ENCODE measurements around the gene MRC2.

DNA sequence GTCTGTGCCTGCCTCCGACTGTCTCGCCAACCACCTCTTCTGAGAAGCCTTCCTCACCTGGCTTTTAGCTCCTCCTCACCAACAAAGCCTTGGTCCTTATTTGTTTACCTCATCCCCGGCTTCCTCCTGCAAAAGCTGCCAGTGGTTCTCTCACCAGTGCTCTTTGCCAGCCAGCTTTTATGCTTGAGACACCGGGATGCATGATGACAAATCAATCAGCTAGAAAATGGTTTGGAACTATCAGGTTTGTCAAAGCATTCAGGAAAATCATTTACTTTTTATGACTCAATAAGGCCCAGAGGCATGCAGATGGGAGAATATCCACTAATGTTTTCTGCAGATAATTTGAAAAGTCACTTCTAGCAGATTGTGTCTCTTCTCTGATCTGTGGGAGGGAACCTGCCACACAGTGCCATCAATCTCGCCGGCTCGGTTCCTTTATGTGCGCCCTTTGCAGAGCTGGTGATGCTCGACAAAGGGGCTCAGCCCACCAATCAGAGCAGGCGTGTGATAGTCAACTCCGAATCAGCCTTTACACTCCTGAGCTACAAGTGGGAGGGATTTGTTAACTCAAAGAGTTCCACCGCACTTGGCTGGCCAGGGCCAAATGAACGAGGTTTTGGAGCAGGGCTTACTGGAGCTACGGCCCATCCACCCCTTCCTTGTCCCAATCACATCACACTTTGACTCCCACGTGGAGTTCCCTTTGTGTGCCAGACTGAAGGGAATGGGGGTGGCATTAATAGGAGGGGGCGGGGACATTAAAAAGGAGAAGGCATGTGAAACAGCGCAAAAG, 85.8 kb downstream of the MRC2 start:
- TF ChIP-seq, protein P1, sequence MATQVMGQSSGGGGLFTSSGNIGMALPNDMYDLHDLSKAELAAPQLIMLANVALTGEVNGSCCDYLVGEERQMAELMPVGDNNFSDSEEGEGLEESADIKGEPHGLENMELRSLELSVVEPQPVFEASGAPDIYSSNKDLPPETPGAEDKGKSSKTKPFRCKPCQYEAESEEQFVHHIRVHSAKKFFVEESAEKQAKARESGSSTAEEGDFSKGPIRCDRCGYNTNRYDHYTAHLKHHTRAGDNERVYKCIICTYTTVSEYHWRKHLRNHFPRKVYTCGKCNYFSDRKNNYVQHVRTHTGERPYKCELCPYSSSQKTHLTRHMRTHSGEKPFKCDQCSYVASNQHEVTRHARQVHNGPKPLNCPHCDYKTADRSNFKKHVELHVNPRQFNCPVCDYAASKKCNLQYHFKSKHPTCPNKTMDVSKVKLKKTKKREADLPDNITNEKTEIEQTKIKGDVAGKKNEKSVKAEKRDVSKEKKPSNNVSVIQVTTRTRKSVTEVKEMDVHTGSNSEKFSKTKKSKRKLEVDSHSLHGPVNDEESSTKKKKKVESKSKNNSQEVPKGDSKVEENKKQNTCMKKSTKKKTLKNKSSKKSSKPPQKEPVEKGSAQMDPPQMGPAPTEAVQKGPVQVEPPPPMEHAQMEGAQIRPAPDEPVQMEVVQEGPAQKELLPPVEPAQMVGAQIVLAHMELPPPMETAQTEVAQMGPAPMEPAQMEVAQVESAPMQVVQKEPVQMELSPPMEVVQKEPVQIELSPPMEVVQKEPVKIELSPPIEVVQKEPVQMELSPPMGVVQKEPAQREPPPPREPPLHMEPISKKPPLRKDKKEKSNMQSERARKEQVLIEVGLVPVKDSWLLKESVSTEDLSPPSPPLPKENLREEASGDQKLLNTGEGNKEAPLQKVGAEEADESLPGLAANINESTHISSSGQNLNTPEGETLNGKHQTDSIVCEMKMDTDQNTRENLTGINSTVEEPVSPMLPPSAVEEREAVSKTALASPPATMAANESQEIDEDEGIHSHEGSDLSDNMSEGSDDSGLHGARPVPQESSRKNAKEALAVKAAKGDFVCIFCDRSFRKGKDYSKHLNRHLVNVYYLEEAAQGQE (IDR thresholded peaks at IDR 0.05; ENCODE audit: low read depth), result no peak
- TF ChIP-seq TAF1 (IDR thresholded peaks at IDR 0.05; ENCODE audit: low read depth), result no peak
- TF ChIP-seq CREB1 (IDR thresholded peaks at IDR 0.05; ENCODE audit: low read depth), result no peak
- TF ChIP-seq EP300 (IDR thresholded peaks at IDR 0.05; ENCODE audit: borderline replicate concordance), result no peak
- TF ChIP-seq CEBPB (IDR thresholded peaks at IDR 0.05), result no peak
- TF ChIP-seq, protein P2, sequence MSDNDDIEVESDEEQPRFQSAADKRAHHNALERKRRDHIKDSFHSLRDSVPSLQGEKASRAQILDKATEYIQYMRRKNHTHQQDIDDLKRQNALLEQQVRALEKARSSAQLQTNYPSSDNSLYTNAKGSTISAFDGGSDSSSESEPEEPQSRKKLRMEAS (IDR thresholded peaks at IDR 0.05), result no peak
